PC-3 (cell line): ENCODE data around the gene CACNA1S.

Experiments used
- EZH2phosphoT487 ChIP-seq: fragments of 300-600 bp; sonication (generic); IDR thresholded peaks from 2 replicates; pipeline ENCODE4 v1.6.1; 2018; ENCODE audit warnings: mild to moderate bottlenecking, antibody characterized with exemption, low read length, borderline replicate concordance
- TF ChIP-seq, protein P1 (sequence below): fragments of 300-600 bp; sonication (generic); conservative IDR thresholded peaks from 2 replicates; pipeline ENCODE4 v1.5.1; 2017; ENCODE audit warnings: antibody characterized with exemption, low read depth, mild to moderate bottlenecking, low read length

DNA sequence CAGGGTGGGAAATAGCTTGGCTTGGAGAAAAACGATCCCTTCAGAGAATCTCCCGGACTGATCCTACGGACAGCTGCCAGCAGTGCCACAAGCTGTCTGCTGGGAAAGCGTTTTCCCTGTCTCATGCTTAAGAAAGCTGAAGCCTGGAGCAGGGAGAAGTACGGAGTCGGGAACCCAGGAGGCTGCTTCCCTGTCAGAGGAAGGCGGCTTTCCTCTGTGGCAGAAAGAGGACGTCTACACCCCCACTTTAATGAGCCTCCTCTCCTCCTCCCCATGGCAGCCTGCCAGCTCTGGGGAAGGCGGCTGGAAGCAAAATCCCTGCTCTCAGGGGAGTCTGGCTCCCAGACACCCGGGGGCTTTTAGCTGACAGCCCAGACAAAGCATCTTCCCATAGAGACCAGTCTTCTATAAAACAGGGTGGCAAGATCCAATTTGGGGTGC, 96.0 kb downstream of the CACNA1S start:
- TF ChIP-seq, protein P1, sequence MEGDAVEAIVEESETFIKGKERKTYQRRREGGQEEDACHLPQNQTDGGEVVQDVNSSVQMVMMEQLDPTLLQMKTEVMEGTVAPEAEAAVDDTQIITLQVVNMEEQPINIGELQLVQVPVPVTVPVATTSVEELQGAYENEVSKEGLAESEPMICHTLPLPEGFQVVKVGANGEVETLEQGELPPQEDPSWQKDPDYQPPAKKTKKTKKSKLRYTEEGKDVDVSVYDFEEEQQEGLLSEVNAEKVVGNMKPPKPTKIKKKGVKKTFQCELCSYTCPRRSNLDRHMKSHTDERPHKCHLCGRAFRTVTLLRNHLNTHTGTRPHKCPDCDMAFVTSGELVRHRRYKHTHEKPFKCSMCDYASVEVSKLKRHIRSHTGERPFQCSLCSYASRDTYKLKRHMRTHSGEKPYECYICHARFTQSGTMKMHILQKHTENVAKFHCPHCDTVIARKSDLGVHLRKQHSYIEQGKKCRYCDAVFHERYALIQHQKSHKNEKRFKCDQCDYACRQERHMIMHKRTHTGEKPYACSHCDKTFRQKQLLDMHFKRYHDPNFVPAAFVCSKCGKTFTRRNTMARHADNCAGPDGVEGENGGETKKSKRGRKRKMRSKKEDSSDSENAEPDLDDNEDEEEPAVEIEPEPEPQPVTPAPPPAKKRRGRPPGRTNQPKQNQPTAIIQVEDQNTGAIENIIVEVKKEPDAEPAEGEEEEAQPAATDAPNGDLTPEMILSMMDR = no peak
- TF ChIP-seq EZH2phosphoT487 = no peak
